Mesendoderm (in vitro differentiated cells): ENCODE data around the gene NT5DC4.
"Not testable (repeated sequence)": the region's sequence is repeated elsewhere in the genome, so short reads cannot be mapped to it uniquely, and the experiment has no call there.

Experiments used
- DNase-seq: peaks from one replicate; pipeline ENCODE4 v3.0.0; 2013
- H2AK5ac ChIP-seq: 2 replicates; pipeline ENCODE4 v1.6.1; 2013; ENCODE audit warnings: low read length, inconsistent platforms
- H2BK120ac ChIP-seq: 2 replicates; pipeline ENCODE4 v1.6.1; 2013; ENCODE audit warnings: low read depth, mild to moderate bottlenecking, low read length, moderate library complexity, mixed read lengths
- H2BK15ac ChIP-seq: replicated peaks from 2 replicates; pipeline ENCODE4 v1.6.1; 2013; ENCODE audit warnings: low read depth, mild to moderate bottlenecking, moderate library complexity
- H2BK5ac ChIP-seq: 2 replicates; pipeline ENCODE4 v1.6.1; 2013; ENCODE audit warnings: low read length, inconsistent platforms
- H3K18ac ChIP-seq: 2 replicates; pipeline ENCODE4 v1.6.1; 2013; ENCODE audit warnings: mild to moderate bottlenecking, low read length, mixed read lengths
- H3K23ac ChIP-seq: one replicate; pipeline ENCODE4 v1.6.1; 2013; ENCODE audit warnings: low read length
- H3K27ac ChIP-seq: 2 replicates; pipeline ENCODE4 v1.5.1; 2013; ENCODE audit warnings: low read depth, mild to moderate bottlenecking, inconsistent platforms, low read length, moderate library complexity
- H3K27me3 ChIP-seq: 2 replicates; pipeline ENCODE4 v1.6.1; 2013; ENCODE audit warnings: low read length, control low read depth, mild to moderate bottlenecking, inconsistent platforms; ENCODE audit not compliant: insufficient read depth, poor library complexity
- H3K36me3 ChIP-seq: 2 replicates; pipeline ENCODE4 v1.6.1; 2013; ENCODE audit warnings: low read length, inconsistent platforms; ENCODE audit not compliant: control insufficient read depth, insufficient read depth
- H3K4ac ChIP-seq: one replicate; pipeline ENCODE4 v1.6.1; 2013; ENCODE audit warnings: low read depth, mild to moderate bottlenecking, low read length, moderate library complexity
- H3K4me1 ChIP-seq: 2 replicates; pipeline ENCODE4 v1.6.1; 2013; ENCODE audit warnings: low read depth, low read length, inconsistent platforms; ENCODE audit not compliant: control insufficient read depth
- H3K4me2 ChIP-seq: 2 replicates; pipeline ENCODE4 v1.6.1; 2013; ENCODE audit warnings: low read length
- H3K4me3 ChIP-seq: 2 replicates; pipeline ENCODE4 v1.5.1; 2013; ENCODE audit warnings: mild to moderate bottlenecking, low read length
- H3K56ac ChIP-seq: one replicate; pipeline ENCODE4 v1.6.1; 2013; ENCODE audit warnings: low read length
- H3K79me1 ChIP-seq: 2 replicates; pipeline ENCODE4 v1.6.1; 2013; ENCODE audit warnings: low read length, inconsistent platforms
- H3K79me2 ChIP-seq: 2 replicates; pipeline ENCODE4 v1.6.1; 2013; ENCODE audit warnings: mild to moderate bottlenecking, low read length; ENCODE audit not compliant: control insufficient read depth, insufficient read depth
- H3K9ac ChIP-seq: 2 replicates; pipeline ENCODE4 v1.6.1; 2013; ENCODE audit warnings: low read length, inconsistent platforms
- H4K5ac ChIP-seq: one replicate; pipeline ENCODE4 v1.6.1; 2013; ENCODE audit warnings: low read length
- H4K8ac ChIP-seq: one replicate; pipeline ENCODE4 v1.6.1; 2013; ENCODE audit warnings: low read depth, mild to moderate bottlenecking, control low read depth, low read length, moderate library complexity
- WGBS: extraction: QIAGEN DNeasy Blood & Tissue Kit; methylation state at CpG from one replicate; pipeline ENCODE4 v1.1.7; 2013; ENCODE audit warnings: low lambda C conversion rate, missing lambda C conversion rate; ENCODE audit not compliant: insufficient coverage; ENCODE audit errors: extremely low coverage; 5-methylcytosine and 5-hydroxymethylcytosine counted together

NT5DC4 gene

DNA sequence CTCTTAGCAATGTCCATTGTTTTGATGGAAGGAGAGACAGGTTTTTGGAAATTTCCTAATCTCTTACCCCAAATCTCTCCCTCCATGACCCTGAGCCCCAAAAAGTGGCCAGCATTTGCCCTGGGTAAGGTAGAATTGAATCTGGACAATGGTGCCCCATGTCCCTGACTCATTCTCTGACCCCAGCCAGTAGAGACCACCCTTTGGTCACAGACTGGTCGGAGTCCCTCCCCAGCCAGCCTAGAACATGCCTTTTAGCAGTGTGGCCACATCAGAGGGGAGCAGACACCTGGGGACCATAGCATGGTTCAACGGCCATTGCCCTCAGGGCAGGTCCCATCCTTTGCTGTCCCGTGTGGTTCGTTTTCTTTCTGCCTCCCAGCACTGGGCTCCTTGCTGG lies 6.5 kb upstream of the NT5DC4 start:
- Histone ChIP-seq H3K79me2 (no peaks in the 10 kb centered on the region), H4K8ac (no peak overlapping the region), H4K5ac (no peak overlapping the region), H2BK120ac (no peak overlapping the region), H2BK5ac (no peak overlapping the region), H3K23ac (no peak overlapping the region), H3K4me1 (no peaks in the 10 kb centered on the region), H3K79me1 (no peaks in the 10 kb centered on the region), H2AK5ac (no peak overlapping the region), H3K56ac (no peak overlapping the region), H3K4me3 (no peak overlapping the region), H3K36me3 (no peaks in the 10 kb centered on the region), H3K27ac (no peak overlapping the region), H3K4me2 (no peak overlapping the region), H3K27me3 (no peaks in the 10 kb centered on the region), H3K9ac (no peak overlapping the region), H2BK15ac (no peak overlapping the region), H3K18ac (no peak overlapping the region), H3K4ac (no peak overlapping the region)
- no CpG with 5 or more reads among the region's 4 CpGs for WGBS
- no peak for DNase-seq

DNA sequence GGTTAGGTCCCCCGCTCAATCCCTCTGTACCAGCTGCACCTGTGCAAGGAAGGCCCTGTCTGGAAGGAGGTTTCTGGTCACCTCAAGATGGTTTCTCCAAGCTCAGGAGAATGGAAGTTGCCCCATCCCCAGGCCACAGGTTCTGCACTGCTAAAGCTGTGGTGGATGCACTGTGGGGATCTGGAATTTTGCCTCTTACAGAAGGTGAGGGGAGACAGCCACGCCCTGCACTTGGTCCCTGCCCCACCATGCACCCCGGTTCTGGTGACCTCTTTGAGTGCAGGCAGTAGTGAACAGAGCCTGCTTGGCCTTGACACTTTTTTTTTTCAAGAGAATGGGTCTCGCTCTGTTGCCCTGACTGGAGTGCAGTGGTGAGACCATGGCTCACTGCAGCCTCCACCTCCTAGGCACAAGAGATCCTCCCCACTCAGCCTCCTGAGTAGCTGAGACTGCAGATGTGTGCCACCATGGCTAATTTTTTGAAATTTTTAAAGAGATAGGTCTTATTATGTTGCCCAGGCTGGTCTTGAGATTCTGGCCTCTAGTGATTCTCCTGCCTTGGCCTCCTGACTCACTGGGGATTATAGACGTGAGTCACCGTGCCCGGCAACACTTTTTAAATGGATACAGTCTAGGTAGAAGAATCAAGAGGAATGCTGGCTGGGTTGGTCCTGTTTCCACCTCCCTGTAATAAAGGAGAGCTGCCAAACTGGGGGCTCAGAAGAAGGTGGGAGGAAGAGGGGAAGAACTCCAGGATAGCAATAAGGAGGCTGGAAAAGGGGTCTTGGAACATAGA lies 5.8 kb upstream of the NT5DC4 start:
- Histone ChIP-seq H3K9ac (no peak overlapping the region), H3K56ac (no peak overlapping the region), H4K5ac (no peak overlapping the region), H4K8ac (no peak overlapping the region), H2AK5ac (no peak overlapping the region), H3K27ac (no peak overlapping the region), H3K4me2 (no peak overlapping the region), H3K27me3 (no peaks in the 10 kb centered on the region), H3K23ac (no peak overlapping the region), H3K79me1 (no peaks in the 10 kb centered on the region), H3K4me1 (no peaks in the 10 kb centered on the region), H2BK5ac (no peak overlapping the region), H3K79me2 (no peaks in the 10 kb centered on the region), H2BK15ac (no peak overlapping the region), H2BK120ac (no peak overlapping the region), H3K36me3 (no peaks in the 10 kb centered on the region), H3K4ac (no peak overlapping the region), H3K4me3 (no peak overlapping the region), H3K18ac (no peak overlapping the region)
- DNase-seq = no peak
- WGBS = no CpG with 5 or more reads among the region's 7 CpGs

DNA sequence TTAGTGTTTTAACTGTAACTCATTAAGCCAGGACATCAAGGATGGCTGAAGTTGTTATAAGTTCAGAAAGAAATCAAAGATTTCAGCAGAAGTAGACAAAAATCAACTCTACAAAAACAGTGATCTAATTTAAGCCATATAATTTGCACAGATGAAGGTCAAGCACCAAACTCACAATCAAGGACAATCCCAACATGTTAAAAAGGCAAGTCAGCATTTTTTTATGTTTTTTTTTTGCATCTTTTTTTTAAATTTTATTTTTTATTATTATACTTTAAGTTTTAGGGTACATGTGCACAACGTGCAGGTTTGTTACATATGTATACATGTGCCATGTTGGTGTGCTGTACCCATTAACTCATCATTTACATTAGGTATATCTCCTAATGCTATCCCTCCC lies 4.7 kb upstream of the NT5DC4 start:
- not testable (repeated sequence) for DNase-seq, H3K4ac ChIP-seq, H3K23ac ChIP-seq, H3K36me3 ChIP-seq, H2BK5ac ChIP-seq, H3K4me2 ChIP-seq, H3K18ac ChIP-seq, H3K79me1 ChIP-seq, H2BK120ac ChIP-seq, H2AK5ac ChIP-seq, H3K4me3 ChIP-seq, H2BK15ac ChIP-seq, H3K9ac ChIP-seq, H3K4me1 ChIP-seq, H3K27me3 ChIP-seq, H4K8ac ChIP-seq, H3K79me2 ChIP-seq, H4K5ac ChIP-seq, H3K56ac ChIP-seq, H3K27ac ChIP-seq
- WGBS = no CpG with 5 or more reads among the region's 1 CpG

DNA sequence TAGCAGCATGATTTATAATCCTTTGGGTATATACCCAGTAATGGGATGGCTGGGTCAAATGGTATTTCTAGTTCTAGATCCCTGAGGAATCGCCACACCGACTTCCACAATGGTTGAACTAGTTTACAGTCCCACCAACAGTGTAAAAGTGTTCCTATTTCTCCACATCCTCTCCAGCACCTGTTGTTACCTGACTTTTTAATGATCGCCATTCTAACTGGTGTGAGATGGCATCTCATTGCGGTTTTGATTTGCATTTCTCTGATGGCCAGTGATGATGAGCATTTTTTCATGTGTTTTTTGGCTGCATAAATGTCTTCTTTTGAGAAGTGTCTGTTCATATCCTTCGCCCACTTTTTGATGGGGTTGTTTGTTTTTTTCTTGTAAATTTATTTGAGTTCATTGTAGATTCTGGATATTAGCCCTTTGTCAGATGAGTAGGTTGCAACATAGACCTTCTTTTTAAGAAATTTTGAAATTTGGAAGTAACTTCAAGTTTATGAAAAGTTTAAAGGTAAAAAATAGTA lies 3.9 kb upstream of the NT5DC4 start:
- WGBS = no CpG with 5 or more reads among the region's 5 CpGs
- H2BK5ac ChIP-seq, H3K4me2 ChIP-seq, H3K79me2 ChIP-seq, H3K79me1 ChIP-seq, H3K36me3 ChIP-seq, H3K4me1 ChIP-seq, H3K56ac ChIP-seq, H3K27ac ChIP-seq, H4K8ac ChIP-seq, H2BK120ac ChIP-seq, H2AK5ac ChIP-seq, DNase-seq, H4K5ac ChIP-seq, H3K27me3 ChIP-seq, H3K4ac ChIP-seq, H3K9ac ChIP-seq, H3K18ac ChIP-seq, H3K23ac ChIP-seq, H3K4me3 ChIP-seq, H2BK15ac ChIP-seq: not testable (repeated sequence)

DNA sequence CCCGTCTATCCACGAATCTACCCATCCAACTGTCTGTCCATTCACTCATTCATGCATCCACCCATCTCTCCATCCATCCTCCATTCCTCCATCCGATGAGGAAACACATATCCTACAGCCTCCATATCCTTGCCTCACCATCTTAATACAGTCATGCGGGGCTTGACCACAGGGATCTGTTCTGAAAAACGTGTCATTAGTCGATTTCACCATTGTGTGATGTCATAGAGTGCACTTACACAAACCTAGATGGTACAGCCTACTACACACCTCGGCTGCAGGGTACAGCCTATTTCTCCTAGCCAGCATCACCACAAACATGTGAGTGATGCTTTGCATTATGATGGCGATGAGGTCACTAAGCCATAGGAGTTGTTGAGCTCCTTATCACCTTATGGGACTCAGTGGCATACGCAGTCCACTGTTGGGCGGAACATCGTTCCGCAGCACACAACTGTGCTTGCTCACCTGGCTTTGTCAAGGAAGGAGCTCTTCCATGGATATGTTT lies 1.9 kb upstream of the NT5DC4 start:
- H3K27ac ChIP-seq = no peak overlapping the region
- no peaks in the 10 kb centered on the region for H3K79me2 ChIP-seq
- no peaks in the 10 kb centered on the region for H3K36me3 ChIP-seq
- WGBS = no CpG with 5 or more reads among the region's 12 CpGs
- no peak overlapping the region for H3K56ac ChIP-seq
- DNase-seq = no peak
- H3K4ac ChIP-seq = no peak overlapping the region
- H3K27me3 ChIP-seq = no peaks in the 10 kb centered on the region
- H4K5ac ChIP-seq = no peak overlapping the region
- H2AK5ac ChIP-seq = no peak overlapping the region
- H3K9ac ChIP-seq = no peak overlapping the region
- H4K8ac ChIP-seq = no peak overlapping the region
- H2BK5ac ChIP-seq = no peak overlapping the region
- H3K23ac ChIP-seq = no peak overlapping the region
- H3K4me1 ChIP-seq = no peaks in the 10 kb centered on the region
- no peak overlapping the region for H2BK120ac ChIP-seq
- no peak overlapping the region for H2BK15ac ChIP-seq
- H3K4me3 ChIP-seq = no peak overlapping the region
- no peaks in the 10 kb centered on the region for H3K79me1 ChIP-seq
- H3K18ac ChIP-seq = no peak overlapping the region
- no peak overlapping the region for H3K4me2 ChIP-seq
